ENCODE results near the gene PIAS1. TPM values are rescaled to one million over a fixed set of nuclear protein-coding genes. Genes with fewer than 3 reads are reported as not detected.

The PIAS1 gene
- total and polyA plus RNA-seq, 9 of the 15 experiments (the other 6 are each of a cell fraction or from before 2014, with no cell fraction given) = 18.0 to 59.1 (median 28.5) TPM

- no peak for TF ChIP-seq MCM2 (IDR thresholded peaks at IDR 0.05; ENCODE audit: low read depth)
- TF ChIP-seq JUN (IDR thresholded peaks at IDR 0.05; ENCODE audit: borderline replicate concordance, low read depth, low read length) = peak; percentile 43; the same call in 1 of the 2 replicates
- TF ChIP-seq JUN (CRISPR knock-in tag; IDR thresholded peaks at IDR 0.05; ENCODE audit: borderline replicate concordance) = no peak; the same call in 1 of the 2 replicates
- TF ChIP-seq HDAC1 (IDR thresholded peaks at IDR 0.05) = peak in 1 of 2 experiments; percentile 97; a peak in 2 of 4 replicates
- peak; percentile 66; the same call in 1 of the 2 replicates for TF ChIP-seq HBP1 (CRISPR knock-in tag; IDR thresholded peaks at IDR 0.05)
- TF ChIP-seq POLR2H (tag; IDR thresholded peaks at IDR 0.05; ENCODE audit: low read depth) = peak; percentile 40; the same call in 1 of the 2 replicates
- no peak for TF ChIP-seq KLF10 (CRISPR knock-in tag; IDR thresholded peaks at IDR 0.05)
- TF ChIP-seq RAD51 (IDR thresholded peaks at IDR 0.05; ENCODE audit: borderline replicate concordance, low read depth) = peak; percentile 71; the same call in 1 of the 2 replicates
- peak; percentile 10; the same call in 1 of the 2 replicates for TF ChIP-seq ARID2 (IDR thresholded peaks at IDR 0.05)
- peak; percentile 52 for TF ChIP-seq TFE3 (CRISPR knock-in tag; IDR thresholded peaks at IDR 0.05)
- TF ChIP-seq RBM34 (IDR thresholded peaks at IDR 0.05; ENCODE audit: borderline replicate concordance, insufficient read depth, low read length) = 0 out of 2 replicates have a peak, but pooled peaks have one; percentile 13
- peak; percentile 34 for TF ChIP-seq SETDB1 (IDR thresholded peaks at IDR 0.05; ENCODE audit: low read length)
- peak; percentile 54 for TF ChIP-seq CCNT2 (IDR thresholded peaks at IDR 0.05; ENCODE audit: borderline replicate concordance, extremely low read depth, insufficient read length, low read depth, low read length)
- peak in 2 of 3 experiments; percentile 42 to 66 for TF ChIP-seq YY1 (IDR thresholded peaks at IDR 0.05; ENCODE audit: borderline replicate concordance in 1 of 3, control insufficient read depth in 1 of 3, extremely low read depth in 1 of 3, insufficient read depth in 3 of 3, insufficient read length in 1 of 3, insufficient replicate concordance in 2 of 3, low read depth in 1 of 3, low read length in 2 of 3)
- TF ChIP-seq ZNF324 (CRISPR knock-in tag; IDR thresholded peaks at IDR 0.05) = 0 out of 2 replicates have a peak, but pooled peaks have one; percentile 9
- TF ChIP-seq, protein P1, sequence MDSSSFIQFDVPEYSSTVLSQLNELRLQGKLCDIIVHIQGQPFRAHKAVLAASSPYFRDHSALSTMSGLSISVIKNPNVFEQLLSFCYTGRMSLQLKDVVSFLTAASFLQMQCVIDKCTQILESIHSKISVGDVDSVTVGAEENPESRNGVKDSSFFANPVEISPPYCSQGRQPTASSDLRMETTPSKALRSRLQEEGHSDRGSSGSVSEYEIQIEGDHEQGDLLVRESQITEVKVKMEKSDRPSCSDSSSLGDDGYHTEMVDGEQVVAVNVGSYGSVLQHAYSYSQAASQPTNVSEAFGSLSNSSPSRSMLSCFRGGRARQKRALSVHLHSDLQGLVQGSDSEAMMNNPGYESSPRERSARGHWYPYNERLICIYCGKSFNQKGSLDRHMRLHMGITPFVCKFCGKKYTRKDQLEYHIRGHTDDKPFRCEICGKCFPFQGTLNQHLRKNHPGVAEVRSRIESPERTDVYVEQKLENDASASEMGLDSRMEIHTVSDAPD (CRISPR knock-in tag; IDR thresholded peaks at IDR 0.05) = no peak
- TF ChIP-seq, protein P2, sequence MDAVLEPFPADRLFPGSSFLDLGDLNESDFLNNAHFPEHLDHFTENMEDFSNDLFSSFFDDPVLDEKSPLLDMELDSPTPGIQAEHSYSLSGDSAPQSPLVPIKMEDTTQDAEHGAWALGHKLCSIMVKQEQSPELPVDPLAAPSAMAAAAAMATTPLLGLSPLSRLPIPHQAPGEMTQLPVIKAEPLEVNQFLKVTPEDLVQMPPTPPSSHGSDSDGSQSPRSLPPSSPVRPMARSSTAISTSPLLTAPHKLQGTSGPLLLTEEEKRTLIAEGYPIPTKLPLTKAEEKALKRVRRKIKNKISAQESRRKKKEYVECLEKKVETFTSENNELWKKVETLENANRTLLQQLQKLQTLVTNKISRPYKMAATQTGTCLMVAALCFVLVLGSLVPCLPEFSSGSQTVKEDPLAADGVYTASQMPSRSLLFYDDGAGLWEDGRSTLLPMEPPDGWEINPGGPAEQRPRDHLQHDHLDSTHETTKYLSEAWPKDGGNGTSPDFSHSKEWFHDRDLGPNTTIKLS (IDR thresholded peaks at IDR 0.05; ENCODE audit: borderline replicate concordance, low read depth) = peak; percentile 83; the same call in 1 of the 2 replicates
- TF ChIP-seq HCFC1 (IDR thresholded peaks at IDR 0.05; ENCODE audit: low read depth, low read length) = peak; percentile 14; the same call in 1 of the 2 replicates
- TF ChIP-seq, protein P3, sequence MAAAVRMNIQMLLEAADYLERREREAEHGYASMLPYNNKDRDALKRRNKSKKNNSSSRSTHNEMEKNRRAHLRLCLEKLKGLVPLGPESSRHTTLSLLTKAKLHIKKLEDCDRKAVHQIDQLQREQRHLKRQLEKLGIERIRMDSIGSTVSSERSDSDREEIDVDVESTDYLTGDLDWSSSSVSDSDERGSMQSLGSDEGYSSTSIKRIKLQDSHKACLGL (CRISPR knock-in tag; IDR thresholded peaks at IDR 0.05; ENCODE audit: borderline replicate concordance, poor library complexity, severe bottlenecking) = peak; percentile 75
Observed at GRCh38 chr15:68229386-68230156, 175.5 kb downstream of the PIAS1 start, which contains the start of gene CLN6 (continued).

Data from K562 (cell line).